Islet precursor cell (in vitro differentiated cells): ENCODE results near the gene TMEM52.
A peak's percentile ranks its signal among the peaks of the same experiment; 100 is the strongest.

Experiments used
- DNase-seq: peaks from one replicate; pipeline ENCODE4 v3.0.0-alpha.2; 2018

Gene TMEM52

DNA sequence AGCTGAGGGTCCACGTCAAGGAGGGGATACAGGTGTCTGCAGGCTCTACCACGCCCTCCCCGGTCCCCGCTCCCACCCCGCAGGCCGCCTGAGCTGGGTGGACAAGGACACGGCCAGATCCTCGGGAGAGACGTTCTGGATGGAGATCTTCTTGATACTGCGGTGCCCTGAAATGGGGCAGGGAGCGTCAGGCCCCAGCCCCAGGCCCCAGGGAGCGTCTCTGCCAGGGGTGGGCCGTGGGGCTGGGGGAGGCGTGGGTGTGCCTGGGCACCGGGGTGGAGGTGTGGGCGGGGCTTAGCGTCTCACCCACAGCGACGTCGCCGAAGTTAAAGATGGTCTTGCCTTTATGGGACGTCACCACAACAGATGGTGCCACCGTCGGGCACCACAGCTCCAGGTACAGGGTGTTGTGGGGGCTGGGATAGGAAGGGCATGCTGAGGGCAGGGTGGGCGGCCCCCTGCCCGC is 7.3 kb upstream of the TMEM52 start:
- peak; percentile 48 for DNase-seq

DNA sequence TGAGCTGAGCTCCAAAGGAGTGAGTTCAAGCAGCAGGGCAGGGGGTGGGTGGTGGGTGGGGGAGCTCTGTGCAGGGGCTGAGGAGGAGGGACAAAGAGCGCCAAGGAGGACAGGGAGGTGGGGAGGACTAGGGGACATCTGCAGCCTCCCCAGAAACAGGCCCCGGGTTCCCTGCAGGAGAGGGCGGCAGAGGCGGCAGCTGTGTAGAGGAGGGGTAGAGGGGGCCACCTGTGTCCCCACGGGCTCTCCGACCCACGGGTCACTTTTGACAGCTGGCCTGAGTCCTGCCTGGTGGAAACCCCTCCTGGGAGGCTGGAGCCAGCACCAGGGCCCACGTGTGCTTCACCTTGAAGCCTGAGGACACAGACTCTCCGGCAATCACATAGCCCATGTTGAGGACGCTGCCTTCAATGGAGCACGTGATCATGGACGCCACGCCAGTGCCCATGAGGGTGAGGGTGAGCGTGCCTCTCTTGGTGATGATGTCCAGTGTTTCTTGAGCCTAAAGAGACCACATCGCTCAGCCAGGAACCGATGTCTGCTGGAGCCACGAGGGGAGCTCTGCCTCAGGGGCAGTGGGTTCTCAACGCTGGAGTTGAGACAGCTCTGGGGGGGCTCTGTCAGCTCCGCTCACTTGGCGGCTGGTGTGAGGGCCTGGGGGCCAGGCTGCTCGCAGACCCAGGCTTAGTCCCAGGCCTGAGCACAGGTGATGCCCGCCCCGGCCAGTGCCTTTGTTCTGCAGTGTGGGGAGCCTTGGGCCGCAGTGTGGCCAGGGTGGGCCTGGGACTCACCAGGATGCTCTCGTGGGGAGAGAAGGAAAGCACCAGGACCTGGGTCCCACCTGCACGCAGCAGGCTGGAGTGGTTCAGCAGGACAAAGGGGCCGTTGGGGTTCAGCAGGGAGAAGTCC is 6.6 kb upstream of the TMEM52 start:
- DNase-seq, result peak; percentile 44

- DNase-seq, result no peak
These were observed 5.8 kb upstream of the TMEM52 start for GRCh38 chr1:1924849-1925248.

DNA sequence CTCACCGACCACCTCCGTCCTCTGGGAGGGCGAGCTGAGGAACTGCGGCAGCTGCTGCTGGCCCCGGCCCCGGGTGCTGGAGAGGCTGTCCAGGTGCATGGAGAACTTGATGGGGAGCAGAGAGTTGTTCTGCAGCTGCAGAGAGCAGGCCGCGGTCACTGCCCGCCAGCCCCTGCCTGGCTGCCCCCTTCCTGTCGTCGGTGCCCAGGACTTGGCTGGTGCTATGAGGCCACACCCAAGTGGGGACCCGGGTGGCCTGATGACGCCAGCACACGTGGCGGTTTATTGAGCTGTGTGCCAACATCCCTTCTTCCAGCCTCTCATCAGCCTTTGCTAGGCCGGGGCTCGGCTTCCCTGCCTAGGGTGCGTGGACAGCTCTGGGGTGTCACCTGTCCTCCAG is 5.3 kb upstream of the TMEM52 start:
- no peak for DNase-seq

- no peak for DNase-seq
These were observed 4.1 kb upstream of the TMEM52 start for GRCh38 chr1:1922956-1923833.

- DNase-seq, result no peak
These were observed 3.5 kb upstream of the TMEM52 start for GRCh38 chr1:1922702-1922955.

DNA sequence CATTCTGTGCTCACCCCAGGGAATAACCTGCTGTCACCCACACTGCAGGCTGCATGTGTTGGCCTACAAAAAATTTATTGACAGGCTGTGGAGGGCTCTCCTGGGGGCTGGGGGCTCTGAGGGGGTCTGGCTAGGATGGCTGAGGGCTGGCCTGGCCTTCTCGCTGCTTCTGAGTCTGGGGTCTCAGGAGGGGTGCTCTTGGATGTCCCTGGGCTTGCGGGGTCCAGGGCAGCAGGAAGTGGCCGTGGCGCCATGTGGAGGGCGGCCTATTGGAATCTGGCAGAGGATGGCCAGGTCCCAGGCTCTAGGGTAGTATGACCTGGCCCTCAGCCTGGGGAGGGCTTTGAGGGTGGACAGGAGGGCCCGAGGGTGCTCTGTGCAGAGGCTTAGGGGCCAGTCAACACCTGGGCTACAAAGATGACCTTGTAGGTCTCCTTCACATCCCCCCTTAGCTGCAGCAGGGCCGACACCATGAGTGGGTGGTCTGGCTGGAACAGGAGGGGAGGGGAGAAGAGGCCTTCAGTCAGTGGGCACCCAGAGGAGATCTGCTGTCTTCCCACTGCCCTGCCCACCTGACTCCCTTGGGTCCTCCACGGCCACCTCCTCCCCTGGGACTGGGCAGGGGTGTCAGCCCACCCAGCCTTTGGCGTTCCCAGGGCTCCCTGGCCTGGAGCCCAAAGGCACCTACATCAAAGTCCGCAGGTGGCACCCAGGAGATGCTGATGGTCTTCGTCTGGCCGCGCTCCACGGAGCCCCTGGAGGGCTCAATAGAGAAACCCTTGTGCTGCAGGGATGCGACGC is 3.0 kb upstream of the TMEM52 start:
- DNase-seq, result no peak

GRCh38 chr1:1921459-1921862 is 2.4 kb upstream of the TMEM52 start:
- no peak for DNase-seq

DNA sequence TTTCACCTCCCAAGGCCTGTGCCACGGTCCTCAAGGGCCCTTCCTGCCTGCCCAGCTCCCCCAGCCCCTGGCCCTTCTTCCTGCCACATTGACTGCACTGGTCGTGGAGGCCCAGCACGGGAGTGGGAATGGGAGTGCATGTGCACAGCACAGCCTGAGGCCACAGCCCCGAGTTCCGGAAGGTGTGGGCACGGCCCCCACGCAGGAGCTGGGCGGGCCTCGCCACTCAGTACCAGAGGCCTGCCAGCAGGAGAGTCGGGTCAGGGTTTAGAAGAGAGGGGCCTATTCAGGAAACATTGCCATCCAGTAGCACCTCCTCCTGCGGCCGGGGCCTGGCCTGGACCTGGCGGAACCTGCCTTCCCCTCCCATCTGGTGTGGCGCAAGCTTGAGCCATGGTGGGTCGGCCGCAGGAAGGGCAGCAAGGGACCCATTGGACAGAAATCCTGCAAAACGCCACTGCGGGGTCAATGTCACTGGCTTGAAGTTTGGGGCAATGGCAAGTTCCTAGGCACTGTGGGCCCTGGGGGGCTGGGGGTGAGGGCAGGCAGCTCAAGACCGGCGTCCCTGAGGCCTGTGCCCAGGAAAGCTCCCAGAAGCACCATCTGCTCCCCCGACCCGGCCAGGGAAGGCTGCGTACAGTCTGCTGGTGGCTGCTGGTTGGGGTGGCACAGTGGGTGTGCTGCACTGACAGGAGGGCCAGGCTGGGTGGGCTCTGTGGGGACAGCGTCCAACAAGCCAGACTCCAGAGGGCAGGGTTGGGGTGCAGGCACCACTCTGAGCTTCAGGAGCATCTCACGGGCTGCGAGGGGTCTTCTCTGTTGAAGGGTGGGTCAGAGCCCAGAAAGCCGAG is 1.8 kb upstream of the TMEM52 start:
- no peak for DNase-seq

DNA sequence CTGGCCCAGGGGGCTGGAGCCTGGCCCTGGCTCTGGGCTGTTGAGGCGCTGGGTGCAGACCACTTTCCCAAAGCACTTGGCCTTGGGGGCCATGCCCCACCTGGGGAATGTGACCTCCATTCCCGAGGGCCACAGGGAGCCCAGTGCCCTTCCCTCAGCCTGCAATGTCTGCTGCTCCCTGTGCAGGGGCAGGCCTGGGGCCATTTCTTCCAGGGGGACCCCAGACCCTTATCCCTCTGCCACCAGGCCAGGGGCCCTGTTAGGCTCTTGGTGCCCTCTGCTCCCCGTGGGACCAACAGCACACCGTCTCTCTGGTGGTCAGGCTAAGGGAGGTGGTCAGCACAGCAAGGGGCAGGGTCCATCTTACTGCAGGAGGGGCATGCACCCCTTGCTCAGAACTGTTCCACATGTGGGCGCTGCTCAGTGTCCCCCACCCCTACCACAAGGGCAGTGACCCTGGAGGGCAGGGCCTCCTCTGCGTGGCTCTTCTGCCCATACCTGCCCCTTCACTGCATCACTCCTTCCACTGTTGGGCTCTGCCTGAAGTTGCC is 1.1 kb upstream of the TMEM52 start:
- no peak for DNase-seq

DNA sequence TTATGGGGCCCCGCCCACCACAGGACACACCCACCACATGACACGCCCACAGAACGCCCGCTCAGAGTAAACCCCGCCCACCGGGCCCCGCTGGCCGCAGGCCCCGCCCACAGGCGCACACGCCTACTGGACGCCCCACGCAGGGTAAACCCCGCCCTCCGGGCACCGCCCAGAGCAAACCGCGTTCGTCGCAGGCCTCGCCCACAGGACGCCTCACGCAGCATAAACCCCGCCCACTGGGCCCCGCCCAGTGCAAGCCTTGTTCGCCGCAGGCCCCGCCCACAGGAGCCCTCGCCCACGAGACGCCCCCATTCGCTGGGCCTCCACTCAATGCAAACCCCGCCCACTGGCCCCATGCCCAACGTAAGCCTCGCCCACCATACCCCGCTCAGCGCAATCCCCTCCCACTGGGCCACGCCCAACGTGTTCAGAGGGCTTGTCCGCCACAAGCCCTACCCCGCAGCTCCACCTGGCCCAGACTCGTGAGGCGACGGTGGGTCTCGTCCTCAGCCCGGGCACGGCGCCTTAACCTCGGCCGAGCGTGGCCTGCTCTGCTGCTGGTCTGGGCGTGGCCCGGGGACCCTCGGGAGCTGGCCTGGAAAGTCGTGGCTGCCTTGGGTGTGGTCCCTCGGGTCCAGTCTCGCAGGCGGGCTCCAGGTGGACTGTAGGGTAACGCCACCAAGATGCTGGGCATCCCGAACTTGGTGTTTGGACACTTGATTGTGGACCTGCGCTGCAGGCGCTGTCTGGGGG is 401 bp upstream of the TMEM52 start:
- peak; percentile 100 for DNase-seq

- no peak for DNase-seq
These were observed 831 bp downstream of the TMEM52 start for GRCh38 chr1:1917995-1918900.

GRCh38 chr1:1917304-1917976 is 1.6 kb downstream of the TMEM52 start:
- no peak for DNase-seq

DNA sequence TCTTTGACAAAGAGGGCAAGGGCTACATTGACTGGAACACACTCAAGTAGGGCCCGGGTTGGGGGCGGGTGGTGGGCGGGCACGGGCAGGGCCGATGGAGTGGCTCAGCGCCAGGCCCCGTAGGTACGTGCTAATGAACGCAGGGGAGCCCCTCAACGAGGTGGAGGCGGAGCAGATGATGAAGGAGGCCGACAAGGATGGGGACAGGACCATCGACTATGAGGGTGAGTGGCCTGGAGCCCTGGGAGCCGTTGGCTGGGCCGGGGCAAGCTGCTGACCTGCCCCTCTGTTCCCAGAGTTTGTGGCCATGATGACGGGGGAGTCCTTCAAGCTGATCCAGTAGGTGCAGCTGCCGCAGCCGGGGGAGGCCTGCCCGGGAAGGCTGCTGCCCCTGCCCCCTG is 2.2 kb downstream of the TMEM52 start:
- no peak for DNase-seq

DNA sequence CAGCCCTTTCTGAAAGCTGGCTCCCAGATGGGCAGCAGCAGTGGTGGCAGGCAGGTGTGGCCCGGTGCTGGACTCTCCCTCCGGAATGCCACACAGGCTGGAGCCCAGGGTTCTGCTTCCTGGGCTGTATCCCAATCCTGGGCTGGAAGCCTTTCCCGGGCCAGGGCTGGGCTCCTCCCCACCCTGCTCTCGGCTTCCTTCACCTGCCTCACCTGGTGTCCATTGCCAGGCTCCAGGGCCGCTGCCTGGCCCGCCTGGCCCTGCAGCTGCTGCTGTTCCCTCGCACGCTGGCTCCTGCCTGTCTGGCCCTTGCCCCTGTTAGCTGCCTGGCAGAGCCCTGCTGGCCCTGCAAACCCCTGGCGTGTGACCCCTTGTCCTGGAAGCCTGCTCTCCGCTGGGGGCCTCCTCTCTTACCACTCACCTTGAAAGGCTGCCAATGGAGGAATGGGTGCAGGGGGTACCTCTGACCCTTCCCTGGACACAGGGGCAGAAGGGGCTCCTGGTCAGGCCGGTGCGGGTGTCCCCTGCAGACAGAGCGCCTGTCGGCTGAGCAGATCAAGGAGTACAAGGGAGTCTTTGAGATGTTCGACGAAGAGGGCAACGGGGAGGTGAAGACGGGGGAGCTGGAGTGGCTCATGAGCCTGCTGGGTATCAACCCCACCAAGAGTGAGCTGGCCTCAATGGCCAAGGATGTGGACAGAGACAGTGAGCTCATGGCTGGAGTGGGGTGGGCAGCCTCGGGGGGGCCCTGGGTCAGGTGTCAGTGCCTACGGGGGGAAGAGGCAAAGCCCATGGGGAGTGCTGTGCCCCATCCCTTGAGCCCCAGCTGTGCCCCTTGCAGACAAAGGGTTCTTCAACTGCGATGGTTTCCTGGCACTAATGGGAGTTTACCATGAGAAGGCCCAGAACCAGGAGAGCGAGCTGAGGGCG is 2.9 kb downstream of the TMEM52 start:
- DNase-seq, result no peak

DNA sequence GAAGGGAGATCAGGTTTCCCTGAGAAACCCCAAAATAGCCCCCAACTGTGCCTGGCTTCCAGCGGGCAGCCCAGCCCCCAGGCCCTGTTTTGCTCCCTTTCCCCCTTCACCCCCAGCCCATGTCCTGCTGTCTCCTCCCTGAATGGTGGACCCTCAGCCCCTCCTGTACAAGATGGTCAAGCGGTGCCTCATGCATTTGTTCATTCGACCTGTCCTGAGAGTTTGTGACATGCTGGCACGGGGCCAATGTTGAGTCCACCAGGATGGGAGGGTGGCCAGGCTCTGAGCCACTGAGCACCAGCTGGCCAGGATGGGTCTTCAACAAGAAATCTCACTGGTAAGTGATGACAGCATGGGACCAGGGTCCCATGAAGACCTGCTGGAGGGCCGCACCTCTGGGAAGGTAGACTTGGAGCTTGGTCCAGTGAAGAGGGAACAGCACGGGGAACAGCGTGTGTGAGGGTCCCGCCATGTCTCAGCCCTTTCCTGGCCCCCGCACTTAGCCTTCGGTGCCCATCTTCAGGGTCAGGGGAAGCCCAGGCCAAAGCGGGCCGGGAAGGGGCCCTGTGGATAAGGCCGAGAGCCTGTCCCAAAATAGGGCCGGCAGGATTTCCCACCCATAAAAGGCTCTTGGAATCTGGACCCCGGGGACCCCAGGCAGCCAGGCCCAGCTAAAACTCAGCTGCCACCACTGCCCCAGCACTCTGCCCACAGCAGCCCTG is 3.9 kb downstream of the TMEM52 start, which contains the start of gene CALML6:
Gene CALML6 (plus strand): TSS at position 290 of the 722 bp plus-strand sequence. CDS start 21 bp downstream, at position 311.
- no peak for DNase-seq
